GM20431 (cell line): ENCODE results near the gene ATOSA.

Experiments
- in situ Hi-C: fragments of 300-500 bp; cut with MseI, MboI; formaldehyde crosslinking; loops from one replicate; pipeline ENCODE4 v1.15.0; 2020; ENCODE audit warnings: low sequenced_read_pairs; ENCODE audit not compliant: unreplicated experiment

ATOSA gene

GRCh38 chr15:52679232-52680040, at the start of gene ATOSA:
TSS of gene ATOSA (minus strand) at chr15:52679388. CDS start at chr15:52678021, 1,367 bp downstream.
- in situ Hi-C loops = no loop called here

GRCh38 chr15:52728899-52729298, 49.7 kb upstream of the ATOSA start:
- in situ Hi-C loops = loop anchor here (25.0 kb wide), 3 partner anchors 117 to 467 kb away; no protein-coding TSS in a partner anchor

GRCh38 chr15:52727815-52728214, 48.6 kb upstream of the ATOSA start:
- in situ Hi-C loops = loop anchor here (25.0 kb wide), 3 partner anchors 116 to 466 kb away; no protein-coding TSS in a partner anchor

GRCh38 chr15:52726195-52726594, 47.0 kb upstream of the ATOSA start:
- in situ Hi-C loops = loop anchor here (25.0 kb wide), 3 partner anchors 114 to 464 kb away; no protein-coding TSS in a partner anchor

- in situ Hi-C loops = no loop called here
These were observed 39.4 kb upstream of the ATOSA start for GRCh38 chr15:52718551-52718950.

- in situ Hi-C loops = no loop called here
These were observed 38.7 kb upstream of the ATOSA start for GRCh38 chr15:52717924-52718323.

GRCh38 chr15:52717481-52717880, 38.3 kb upstream of the ATOSA start:
- in situ Hi-C loops = no loop called here

GRCh38 chr15:52716536-52716935, 37.3 kb upstream of the ATOSA start:
- in situ Hi-C loops = no loop called here

- in situ Hi-C loops = no loop called here
These were observed 36.2 kb upstream of the ATOSA start for GRCh38 chr15:52715411-52715810.

- in situ Hi-C loops = no loop called here
These were observed 35.8 kb upstream of the ATOSA start for GRCh38 chr15:52714968-52715367.

GRCh38 chr15:52710708-52711389, 31.7 kb upstream of the ATOSA start:
- in situ Hi-C loops = no loop called here

- in situ Hi-C loops = no loop called here
These were observed 31.0 kb upstream of the ATOSA start for GRCh38 chr15:52710050-52710707.

- in situ Hi-C loops = no loop called here
These were observed 30.2 kb upstream of the ATOSA start for GRCh38 chr15:52709187-52709981.

- in situ Hi-C loops = no loop called here
These were observed 26.9 kb upstream of the ATOSA start for GRCh38 chr15:52706091-52706490.

- in situ Hi-C loops = no loop called here
These were observed 23.2 kb upstream of the ATOSA start for GRCh38 chr15:52702390-52702789.

GRCh38 chr15:52699457-52699856, 20.3 kb upstream of the ATOSA start:
- in situ Hi-C loops = no loop called here

- in situ Hi-C loops = no loop called here
These were observed 19.3 kb upstream of the ATOSA start for GRCh38 chr15:52698514-52698913.

GRCh38 chr15:52697051-52697450, 17.9 kb upstream of the ATOSA start:
- in situ Hi-C loops = no loop called here

- in situ Hi-C loops = no loop called here
These were observed 16.0 kb upstream of the ATOSA start for GRCh38 chr15:52695154-52695553.

GRCh38 chr15:52689562-52689961, 10.4 kb upstream of the ATOSA start:
- in situ Hi-C loops = no loop called here
